Liver (tissue), 3 donors: ENCODE data around the gene IFRD2.

Experiments used
- ATF3 ChIP-seq: IDR thresholded peaks from 2 replicates; pipeline ENCODE4 v1.6.1; 2016; ENCODE audit warnings: antibody characterized with exemption
- CTCF ChIP-seq: fragments of 150-350 bp; IDR thresholded peaks from 2 replicates; pipeline ENCODE4 v1.5.1; 2017; ENCODE audit warnings: improper control_type of control experiment, low read depth, low read length; ENCODE audit not compliant: missing input control
- EGR1 ChIP-seq, 2 donors: IDR thresholded peaks; 2 replicates each; pipeline ENCODE4 v1.6.1; 2016 to 2018; ENCODE audit warnings: antibody characterized with exemption in 2 of 2, low read depth in 2 of 2
- JUND ChIP-seq, 2 donors: IDR thresholded peaks; 2 replicates each; pipeline ENCODE4 v1.6.1; 2016; ENCODE audit warnings: antibody characterized with exemption in 2 of 2
- RAD21 ChIP-seq, 2 donors: IDR thresholded peaks; 2 replicates each; pipeline ENCODE4 v1.6.1; 2016; ENCODE audit warnings: antibody characterized with exemption in 2 of 2, mild to moderate bottlenecking in 2 of 2
- RXRA ChIP-seq, 2 donors: IDR thresholded peaks; 2 replicates each; pipeline ENCODE4 v1.6.1; 2017 to 2018; ENCODE audit warnings: antibody characterized with exemption in 2 of 2, mild to moderate bottlenecking in 1 of 2
- SP1 ChIP-seq: IDR thresholded peaks from 2 replicates; pipeline ENCODE4 v1.6.1; 2018; ENCODE audit warnings: antibody characterized with exemption, mild to moderate bottlenecking
- TAF1 ChIP-seq: conservative IDR thresholded peaks from 2 replicates; pipeline ENCODE4 v1.6.1; 2016; ENCODE audit warnings: antibody characterized with exemption, mild to moderate bottlenecking
- YY1 ChIP-seq: IDR thresholded peaks from 2 replicates; pipeline ENCODE4 v1.6.1; 2016; ENCODE audit warnings: antibody characterized with exemption, mild to moderate bottlenecking
- TF ChIP-seq, protein P1 (sequence below): IDR thresholded peaks from 2 replicates; pipeline ENCODE4 v1.6.1; 2016; ENCODE audit warnings: antibody characterized with exemption, mild to moderate bottlenecking
- TF ChIP-seq, protein P2 (sequence below): IDR thresholded peaks from 2 replicates; pipeline ENCODE4 v1.6.1; 2016; ENCODE audit warnings: antibody characterized with exemption
- TF ChIP-seq, protein P3 (sequence below): IDR thresholded peaks from 2 replicates; pipeline ENCODE4 v1.6.1; 2016; ENCODE audit warnings: antibody characterized with exemption
- donor health status: healthy.
- donor health status: healthy.

DNA sequence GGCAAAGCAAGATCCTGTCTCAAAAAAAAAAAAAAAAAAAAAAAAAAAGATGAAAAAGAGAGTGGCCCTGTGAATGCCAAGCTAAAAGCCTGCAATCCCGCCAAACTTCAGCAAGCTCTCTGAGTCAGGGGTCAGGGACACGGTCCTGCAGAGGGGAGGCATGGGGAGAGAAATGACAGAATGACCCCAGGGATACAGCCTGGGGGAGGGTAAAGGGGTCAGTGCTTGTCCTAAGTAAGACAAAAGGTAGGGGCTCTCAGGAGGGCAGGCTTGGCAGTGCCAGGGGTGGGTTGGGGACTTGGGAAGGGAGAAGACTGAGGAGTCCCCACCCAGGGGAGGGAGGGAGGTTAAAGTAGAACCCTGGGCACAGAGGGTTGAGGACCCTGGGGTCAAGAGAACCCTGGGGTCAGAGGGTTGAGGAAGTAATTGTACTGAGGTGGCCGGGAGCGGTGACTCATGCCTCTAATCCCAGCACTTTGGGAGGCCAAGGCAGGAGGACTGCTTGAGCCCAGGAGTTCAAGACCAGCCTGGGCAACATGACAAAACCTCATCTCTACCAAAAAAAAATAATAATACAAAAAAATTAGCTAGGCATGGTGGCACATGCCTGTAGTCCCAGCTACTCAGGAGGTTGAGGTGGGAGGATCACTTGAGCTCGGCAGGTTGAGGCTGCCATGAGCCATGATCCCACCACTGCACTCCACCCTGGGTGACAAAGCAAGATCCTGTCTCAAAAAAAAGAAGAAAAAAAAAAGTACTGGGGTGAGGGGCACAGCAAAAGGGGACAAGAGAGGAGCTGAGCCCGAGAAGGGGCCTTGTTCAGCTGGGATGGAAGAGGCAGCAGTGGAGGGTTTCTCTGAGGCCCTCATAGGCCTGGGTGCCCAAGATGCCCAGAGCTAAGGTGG lies 28.5 kb downstream of the IFRD2 start:
- TF ChIP-seq CTCF = no peak
- TF ChIP-seq YY1 = no peak
- TF ChIP-seq, protein P1, sequence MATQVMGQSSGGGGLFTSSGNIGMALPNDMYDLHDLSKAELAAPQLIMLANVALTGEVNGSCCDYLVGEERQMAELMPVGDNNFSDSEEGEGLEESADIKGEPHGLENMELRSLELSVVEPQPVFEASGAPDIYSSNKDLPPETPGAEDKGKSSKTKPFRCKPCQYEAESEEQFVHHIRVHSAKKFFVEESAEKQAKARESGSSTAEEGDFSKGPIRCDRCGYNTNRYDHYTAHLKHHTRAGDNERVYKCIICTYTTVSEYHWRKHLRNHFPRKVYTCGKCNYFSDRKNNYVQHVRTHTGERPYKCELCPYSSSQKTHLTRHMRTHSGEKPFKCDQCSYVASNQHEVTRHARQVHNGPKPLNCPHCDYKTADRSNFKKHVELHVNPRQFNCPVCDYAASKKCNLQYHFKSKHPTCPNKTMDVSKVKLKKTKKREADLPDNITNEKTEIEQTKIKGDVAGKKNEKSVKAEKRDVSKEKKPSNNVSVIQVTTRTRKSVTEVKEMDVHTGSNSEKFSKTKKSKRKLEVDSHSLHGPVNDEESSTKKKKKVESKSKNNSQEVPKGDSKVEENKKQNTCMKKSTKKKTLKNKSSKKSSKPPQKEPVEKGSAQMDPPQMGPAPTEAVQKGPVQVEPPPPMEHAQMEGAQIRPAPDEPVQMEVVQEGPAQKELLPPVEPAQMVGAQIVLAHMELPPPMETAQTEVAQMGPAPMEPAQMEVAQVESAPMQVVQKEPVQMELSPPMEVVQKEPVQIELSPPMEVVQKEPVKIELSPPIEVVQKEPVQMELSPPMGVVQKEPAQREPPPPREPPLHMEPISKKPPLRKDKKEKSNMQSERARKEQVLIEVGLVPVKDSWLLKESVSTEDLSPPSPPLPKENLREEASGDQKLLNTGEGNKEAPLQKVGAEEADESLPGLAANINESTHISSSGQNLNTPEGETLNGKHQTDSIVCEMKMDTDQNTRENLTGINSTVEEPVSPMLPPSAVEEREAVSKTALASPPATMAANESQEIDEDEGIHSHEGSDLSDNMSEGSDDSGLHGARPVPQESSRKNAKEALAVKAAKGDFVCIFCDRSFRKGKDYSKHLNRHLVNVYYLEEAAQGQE = no peak
- no peak for TF ChIP-seq SP1
- no peak for TF ChIP-seq EGR1 (IDR thresholded peaks at IDR 0.05; ENCODE audit: low read depth in 2 of 2)
- TF ChIP-seq RAD21 (IDR thresholded peaks at IDR 0.05) = no peak
- TF ChIP-seq ATF3 = no peak
- no peak for TF ChIP-seq TAF1
- no peak for TF ChIP-seq RXRA (IDR thresholded peaks at IDR 0.05)
- TF ChIP-seq, protein P2, sequence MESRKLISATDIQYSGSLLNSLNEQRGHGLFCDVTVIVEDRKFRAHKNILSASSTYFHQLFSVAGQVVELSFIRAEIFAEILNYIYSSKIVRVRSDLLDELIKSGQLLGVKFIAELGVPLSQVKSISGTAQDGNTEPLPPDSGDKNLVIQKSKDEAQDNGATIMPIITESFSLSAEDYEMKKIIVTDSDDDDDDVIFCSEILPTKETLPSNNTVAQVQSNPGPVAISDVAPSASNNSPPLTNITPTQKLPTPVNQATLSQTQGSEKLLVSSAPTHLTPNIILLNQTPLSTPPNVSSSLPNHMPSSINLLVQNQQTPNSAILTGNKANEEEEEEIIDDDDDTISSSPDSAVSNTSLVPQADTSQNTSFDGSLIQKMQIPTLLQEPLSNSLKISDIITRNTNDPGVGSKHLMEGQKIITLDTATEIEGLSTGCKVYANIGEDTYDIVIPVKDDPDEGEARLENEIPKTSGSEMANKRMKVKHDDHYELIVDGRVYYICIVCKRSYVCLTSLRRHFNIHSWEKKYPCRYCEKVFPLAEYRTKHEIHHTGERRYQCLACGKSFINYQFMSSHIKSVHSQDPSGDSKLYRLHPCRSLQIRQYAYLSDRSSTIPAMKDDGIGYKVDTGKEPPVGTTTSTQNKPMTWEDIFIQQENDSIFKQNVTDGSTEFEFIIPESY = no peak
- TF ChIP-seq, protein P3, sequence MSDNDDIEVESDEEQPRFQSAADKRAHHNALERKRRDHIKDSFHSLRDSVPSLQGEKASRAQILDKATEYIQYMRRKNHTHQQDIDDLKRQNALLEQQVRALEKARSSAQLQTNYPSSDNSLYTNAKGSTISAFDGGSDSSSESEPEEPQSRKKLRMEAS = no peak
- no peak for TF ChIP-seq JUND (IDR thresholded peaks at IDR 0.05)
